Stomach (tissue), 9 donors: ENCODE data around the gene PWWP2B. TPM values are rescaled to one million over a fixed set of nuclear protein-coding genes. Genes with fewer than 3 reads are reported as not detected.

Experiments used
- DNase-seq, 2 donors: peaks; one replicate each; pipeline versions ENCODE4 v3.0.0 to v3.0.0-alpha.2; 2013 to 2019
- H3K27ac ChIP-seq, 5 donors: fragments of 200-600 bp in 4 of 5; sonication (generic) in 4 of 5; one replicate each; pipeline ENCODE4 v1.5.1; 2013 to 2019; ENCODE audit warnings: mild to moderate bottlenecking in 1 of 5, moderate library complexity in 1 of 5
- H3K27me3 ChIP-seq, 3 donors: fragments of 200-600 bp; sonication (generic); one replicate each; pipeline ENCODE4 v1.5.1; 2017 to 2019; ENCODE audit warnings: mixed run types in 1 of 3
- H3K36me3 ChIP-seq, 4 donors: fragments of 200-600 bp; sonication (generic); 1 replicate in 3 of 4; 2 replicates in 1 of 4; pipeline ENCODE4 v1.5.1; 2016 to 2019
- H3K4me1 ChIP-seq, 4 donors: fragments of 200-600 bp; sonication (generic); one replicate each; pipeline ENCODE4 v1.5.1; 2016 to 2019
- H3K4me3 ChIP-seq, 4 donors: fragments of 200-600 bp; sonication (generic) in 3 of 4; one replicate each; pipeline ENCODE4 v1.5.1; 2016 to 2019; ENCODE audit warnings: mild to moderate bottlenecking in 1 of 4
- H3K9me3 ChIP-seq, 4 donors: fragments of 200-600 bp; sonication (generic); one replicate each; pipeline ENCODE4 v1.5.1; 2016 to 2019
- CTCF ChIP-seq, 7 experiments: fragments of 450-650 bp in 4 of 7; fragments of 200-600 bp in 3 of 7; sonication (generic) in 3 of 7; IDR thresholded peaks; one replicate each; pipeline ENCODE4 v1.5.1; 2016 to 2019; ENCODE audit warnings: antibody characterized with exemption in 7 of 7, control low read depth in 2 of 7, mild to moderate bottlenecking in 1 of 7
- EP300 ChIP-seq: sonication (generic); formaldehyde crosslinking; IDR thresholded peaks from one replicate; pipeline ENCODE4 v1.6.1; 2017; ENCODE audit warnings: antibody characterized with exemption
- POLR2A ChIP-seq, 4 donors: fragments of 450-650 bp; IDR thresholded peaks; one replicate each; pipeline ENCODE4 v1.6.1; 2016; ENCODE audit warnings: antibody characterized with exemption in 4 of 4, control low read depth in 2 of 4, mild to moderate bottlenecking in 1 of 4, moderate library complexity in 1 of 4
- POLR2AphosphoS5 ChIP-seq, 3 donors: sonication (generic); formaldehyde crosslinking; IDR thresholded peaks; one replicate each; pipeline ENCODE4 v1.6.1; 2016; ENCODE audit warnings: antibody characterized with exemption in 3 of 3
- WGBS, 5 donors: extraction: QIAGEN DNeasy Blood & Tissue Kit in 3 of 5; methylation state at CpG; one replicate each; pipeline versions ENCODE4 v1.1.5 to v1.1.7; 2013 to 2018; 5-methylcytosine and 5-hydroxymethylcytosine counted together
- intact Hi-C: fragments of 100-400 bp; cut with DNase I; formaldehyde crosslinking; loops from one replicate; pipeline ENCODE4 v1.15.1; 2023; ENCODE audit warnings: low total_unique reads
- polyA plus RNA-seq, 3 donors: library from polyadenylated mRNA; stranded (reverse); fragments of 200-250 nt; gene quantifications; one replicate each; pipeline ENCODE4 v1.2.3, GENCODE V29; 2013
- total RNA-seq, 5 donors: library from RNA; depleted of rRNA; stranded (reverse); fragments of >200 nt; gene quantifications; one replicate each; pipeline versions ENCODE4 v1.1.0 to v1.2.3, GENCODE V29; 2014 to 2016
- donor health status: healthy with polysubstance abuse.
- donor health status: Bipolar disorder and iron deficiency.
- donor health status: healthy.

PWWP2B gene
- total and polyA plus RNA-seq, 8 donors, result 8.5 to 167 (median 22.8) TPM

- peaks cover 32 to 57% (median 55%) of the 10 kb centered on the region in 4 donors for H3K4me1 ChIP-seq
- no peak overlapping the region for H3K27ac ChIP-seq
- WGBS, 5 donors, result 95 to 98% (median 96%) methylated on average over 55 to 61 of the region's 61 CpGs
- H3K4me3 ChIP-seq, result no peak overlapping the region
- TF ChIP-seq EP300 (no peak), POLR2AphosphoS5 (IDR thresholded peaks at IDR 0.05) (no peak), POLR2A (IDR thresholded peaks at IDR 0.05) (no peak), CTCF (IDR thresholded peaks at IDR 0.05) (no peak)
- H3K36me3 ChIP-seq, result peaks cover 0 to 14% (median 6%) of the 10 kb centered on the region in 4 donors
- no peaks in the 10 kb centered on the region for H3K9me3 ChIP-seq
- DNase-seq, result no peak
- H3K27me3 ChIP-seq, result no peaks in the 10 kb centered on the region
- intact Hi-C loops, result no loop called here
Measured at GRCh38 chr10:132425029-132425756, 28.2 kb downstream of the PWWP2B start.

GRCh38 chr10:132425757-132426155 lies 28.8 kb downstream of the PWWP2B start:
- TF ChIP-seq POLR2A (IDR thresholded peaks at IDR 0.05), result no peak
- no peak for TF ChIP-seq CTCF (IDR thresholded peaks at IDR 0.05)
- no peak for TF ChIP-seq POLR2AphosphoS5 (IDR thresholded peaks at IDR 0.05)
- no peak for TF ChIP-seq EP300
- no peaks in the 10 kb centered on the region for H3K9me3 ChIP-seq
- peaks cover 0 to 14% (median 6%) of the 10 kb centered on the region in 4 donors for H3K36me3 ChIP-seq
- WGBS, 5 donors, result 80 to 98% (median 91%) methylated on average over 9 of the region's 9 CpGs
- H3K4me1 ChIP-seq, result peaks cover 27 to 54% (median 50%) of the 10 kb centered on the region in 4 donors
- H3K4me3 ChIP-seq, result no peak overlapping the region
- DNase-seq, result no peak
- H3K27me3 ChIP-seq, result no peaks in the 10 kb centered on the region
- intact Hi-C loops, result no loop called here
- no peak overlapping the region for H3K27ac ChIP-seq

GRCh38 chr10:132427006-132427771 lies 30.2 kb downstream of the PWWP2B start:
- intact Hi-C loops, result no loop called here
- no peak for DNase-seq
- H3K36me3 ChIP-seq, result peaks cover 0 to 14% (median 6%) of the 10 kb centered on the region in 4 donors
- TF ChIP-seq POLR2A (IDR thresholded peaks at IDR 0.05), result no peak
- no peak for TF ChIP-seq CTCF (IDR thresholded peaks at IDR 0.05)
- no peak for TF ChIP-seq EP300
- TF ChIP-seq POLR2AphosphoS5 (IDR thresholded peaks at IDR 0.05), result no peak
- WGBS, 5 donors, result 76 to 89% (median 84%) methylated on average over 10 of the region's 10 CpGs
- H3K27ac ChIP-seq, result no peak overlapping the region
- H3K4me3 ChIP-seq, result no peak overlapping the region
- peaks cover 13 to 39% (median 36%) of the 10 kb centered on the region in 4 donors for H3K4me1 ChIP-seq
- H3K9me3 ChIP-seq, result no peaks in the 10 kb centered on the region
- H3K27me3 ChIP-seq, result no peaks in the 10 kb centered on the region

- H3K36me3 ChIP-seq, result peaks cover 0 to 14% (median 6%) of the 10 kb centered on the region in 4 donors
- no peak overlapping the region for H3K4me3 ChIP-seq
- peaks cover 8 to 32% (median 28%) of the 10 kb centered on the region in 4 donors for H3K4me1 ChIP-seq
- H3K27me3 ChIP-seq, result no peaks in the 10 kb centered on the region
- WGBS, 5 donors, result 95 to 97% (median 96%) methylated on average over 2 of the region's 2 CpGs
- DNase-seq, result no peak
- no peak for TF ChIP-seq POLR2AphosphoS5 (IDR thresholded peaks at IDR 0.05)
- no peak for TF ChIP-seq EP300
- TF ChIP-seq CTCF (IDR thresholded peaks at IDR 0.05), result no peak
- no peak for TF ChIP-seq POLR2A (IDR thresholded peaks at IDR 0.05)
- H3K27ac ChIP-seq, result no peak overlapping the region
- intact Hi-C loops, result no loop called here
- no peaks in the 10 kb centered on the region for H3K9me3 ChIP-seq
Measured at GRCh38 chr10:132427939-132428367, 31.0 kb downstream of the PWWP2B start.
